GM23248 (cell line): ENCODE results near the gene CNDP1.
"Not testable (repeated sequence)": the region's sequence is repeated elsewhere in the genome, so short reads cannot be mapped to it uniquely, and the experiment has no call there.

ENCODE experiments used
- EZH2 ChIP-seq: fragments of 200-600 bp; sonication (generic); IDR thresholded peaks from 2 replicates; pipeline ENCODE4 v1.6.1; 2018; ENCODE audit warnings: antibody characterized with exemption, mild to moderate bottlenecking; ENCODE audit not compliant: insufficient read depth, poor library complexity, severe bottlenecking
- EZH2phosphoT487 ChIP-seq: fragments of 200-600 bp; sonication (generic); IDR thresholded peaks from 2 replicates; pipeline ENCODE4 v1.6.1; 2018; ENCODE audit warnings: antibody characterized with exemption, moderate library complexity, mild to moderate bottlenecking, low read depth; ENCODE audit not compliant: insufficient read depth

GRCh38 chr18:74524915-74525314 lies 9.4 kb upstream of the CNDP1 start:
- TF ChIP-seq EZH2, EZH2phosphoT487: not testable (repeated sequence)
